Effector memory CD8-positive, alpha-beta T cell (primary cell): ENCODE results near the gene DCAF10.

Experiments
- ATAC-seq: fragments of 150-1000 bp; cut with Tn5 transposase; replicated peaks from 2 replicates; pipeline ENCODE4 v1.10.0; 2021; ENCODE audit warnings: mild to moderate bottlenecking, moderate library complexity
- DNase-seq, 3 experiments: peaks; one replicate each; pipeline ENCODE4 v3.0.0; 2021
- H3K27ac Mint-ChIP-seq, 2 donors: one replicate each; pipeline ENCODE4 v1.8.0; 2022; ENCODE audit warnings: mild to moderate bottlenecking in 2 of 2, mixed read lengths in 2 of 2, moderate library complexity in 2 of 2
- H3K27me3 Mint-ChIP-seq, 2 donors: one replicate each; pipeline ENCODE4 v1.8.0; 2022; ENCODE audit warnings: mixed read lengths in 2 of 2
- H3K36me3 Mint-ChIP-seq: one replicate; pipeline ENCODE4 v1.8.0; 2022; ENCODE audit warnings: mild to moderate bottlenecking, moderate library complexity, mixed read lengths; ENCODE audit not compliant: insufficient read depth
- H3K4me1 Mint-ChIP-seq, 2 donors: one replicate each; pipeline ENCODE4 v1.8.0; 2022; ENCODE audit warnings: low read depth in 2 of 2, mixed read lengths in 2 of 2
- H3K4me3 Mint-ChIP-seq, 2 donors: one replicate each; pipeline ENCODE4 v1.8.0; 2022; ENCODE audit warnings: mild to moderate bottlenecking in 2 of 2, mixed read lengths in 2 of 2, moderate library complexity in 2 of 2
- H3K9me3 Mint-ChIP-seq, 2 donors: one replicate each; pipeline ENCODE4 v1.8.0; 2022; ENCODE audit warnings: mixed read lengths in 2 of 2

DCAF10 gene

GRCh38 chr9:37911271-37911681 is 110.7 kb downstream of the DCAF10 start:
- H3K4me1 Mint-ChIP-seq, result peaks cover 0 to 5% of the 10 kb centered on the region in 2 donors
- H3K9me3 Mint-ChIP-seq, result no peaks in the 10 kb centered on the region
- H3K27me3 Mint-ChIP-seq, result peaks cover 0 to 12% of the 10 kb centered on the region in 2 donors
- no peaks in the 10 kb centered on the region for H3K36me3 Mint-ChIP-seq
- DNase-seq, result no peak
- no peak overlapping the region for H3K27ac Mint-ChIP-seq
- H3K4me3 Mint-ChIP-seq, result no peak overlapping the region
- ATAC-seq, result no peak

GRCh38 chr9:37913480-37914153 is 113.0 kb downstream of the DCAF10 start:
- DNase-seq (peak; percentile 78 to 85 (median 81)), ATAC-seq (peak; percentile 91)
- H3K27me3 Mint-ChIP-seq, result peaks cover 0 to 10% of the 10 kb centered on the region in 2 donors
- no peaks in the 10 kb centered on the region for H3K9me3 Mint-ChIP-seq
- no peak overlapping the region for H3K27ac Mint-ChIP-seq
- no peaks in the 10 kb centered on the region for H3K36me3 Mint-ChIP-seq
- H3K4me1 Mint-ChIP-seq, result peaks cover 0 to 5% of the 10 kb centered on the region in 2 donors
- no peak overlapping the region for H3K4me3 Mint-ChIP-seq

- no peaks in the 10 kb centered on the region for H3K36me3 Mint-ChIP-seq
- H3K27me3 Mint-ChIP-seq, result peaks cover 0 to 10% of the 10 kb centered on the region in 2 donors
- no peaks in the 10 kb centered on the region for H3K9me3 Mint-ChIP-seq
- peaks cover 0 to 5% of the 10 kb centered on the region in 2 donors for H3K4me1 Mint-ChIP-seq
- ATAC-seq, result no peak
- no peak overlapping the region for H3K4me3 Mint-ChIP-seq
- no peak overlapping the region for H3K27ac Mint-ChIP-seq
- DNase-seq, result no peak
Observed at GRCh38 chr9:37914154-37914551, 113.6 kb downstream of the DCAF10 start.

- Mint-ChIP-seq H3K27me3 (peaks cover 0 to 10% of the 10 kb centered on the region in 2 donors), H3K4me1 (peaks cover 0 to 5% of the 10 kb centered on the region in 2 donors), H3K27ac (no peak overlapping the region), H3K36me3 (no peaks in the 10 kb centered on the region), H3K9me3 (no peaks in the 10 kb centered on the region), H3K4me3 (no peak overlapping the region)
- DNase-seq (no peak), ATAC-seq (no peak)
Observed at GRCh38 chr9:37914701-37915358, 114.2 kb downstream of the DCAF10 start.

- H3K27me3 Mint-ChIP-seq, result peaks cover 0 to 10% of the 10 kb centered on the region in 2 donors
- no peak overlapping the region for H3K27ac Mint-ChIP-seq
- H3K4me1 Mint-ChIP-seq, result peaks cover under 1 to 5% of the 10 kb centered on the region in 2 donors
- H3K36me3 Mint-ChIP-seq, result no peaks in the 10 kb centered on the region
- no peak for ATAC-seq
- H3K9me3 Mint-ChIP-seq, result no peaks in the 10 kb centered on the region
- DNase-seq, result no peak
- no peak overlapping the region for H3K4me3 Mint-ChIP-seq
Observed at GRCh38 chr9:37915911-37916470, 115.4 kb downstream of the DCAF10 start.

GRCh38 chr9:37916471-37917312 is 116.1 kb downstream of the DCAF10 start:
- peak overlapping the region in 1 of 2 donors; percentile 9 for H3K27ac Mint-ChIP-seq
- no peaks in the 10 kb centered on the region for H3K36me3 Mint-ChIP-seq
- H3K27me3 Mint-ChIP-seq, result peaks cover 1 to 10% of the 10 kb centered on the region in 2 donors
- DNase-seq (no peak), ATAC-seq (no peak)
- H3K4me1 Mint-ChIP-seq, result peaks cover 4 to 5% of the 10 kb centered on the region in 2 donors
- H3K9me3 Mint-ChIP-seq, result no peaks in the 10 kb centered on the region
- H3K4me3 Mint-ChIP-seq, result no peak overlapping the region
